ENCODE measurements around the gene ZNF74. TPM values are rescaled to one million over a fixed set of nuclear protein-coding genes. Genes with fewer than 3 reads are reported as not detected.
A peak's percentile ranks its signal among the peaks of the same experiment; 100 is the strongest.
"Not testable (repeated sequence)": the region's sequence is repeated elsewhere in the genome, so short reads cannot be mapped to it uniquely, and the experiment has no call there.

ZNF74 gene
- polyA plus RNA-seq (2013, experiment 1 of 2), result 22.1 TPM
- polyA plus RNA-seq (2013, experiment 2 of 2), result 22.3 TPM

DNA sequence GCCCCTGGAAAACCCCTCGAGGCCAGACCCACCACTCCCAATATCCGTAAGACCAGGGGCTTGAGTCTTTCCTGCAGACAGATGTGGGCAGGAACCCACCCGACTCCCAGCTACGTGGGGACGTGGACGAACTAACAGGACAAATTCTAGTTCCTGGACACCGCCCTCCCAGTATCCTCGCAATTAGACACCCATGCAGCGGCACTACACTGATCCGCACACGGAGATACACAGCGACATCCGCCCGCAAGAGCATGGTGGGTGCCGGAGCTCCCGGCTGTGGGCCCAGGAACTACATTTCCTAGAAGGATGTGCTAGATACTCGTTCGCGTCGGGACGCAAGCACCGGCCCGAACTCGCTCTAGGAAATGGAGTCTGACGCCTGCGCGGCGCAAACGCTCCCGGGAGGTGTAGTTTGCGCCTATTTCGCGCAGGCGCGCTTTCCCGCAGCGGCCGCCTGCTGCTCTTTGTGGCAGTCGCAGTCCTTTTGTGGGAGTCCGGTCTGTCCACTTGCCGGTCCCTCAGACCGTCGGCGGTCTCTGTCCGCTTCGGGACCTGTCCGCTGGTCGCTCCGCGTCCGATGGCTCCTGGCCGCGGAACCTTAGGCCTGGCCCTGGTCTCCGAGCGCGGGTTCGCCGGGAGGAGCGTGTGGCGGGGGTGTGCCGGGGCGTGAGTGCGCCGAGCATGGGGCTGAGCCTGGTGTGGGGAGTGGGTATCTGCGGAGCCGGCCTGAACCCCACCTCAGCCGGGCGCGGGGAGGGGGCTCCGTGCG is at the start of gene ZNF74:
Gene ZNF74 (plus strand): TSS at position 447 of the 772 bp plus-strand sequence. CDS start 478 bp downstream, outside the sequence.
- Histone ChIP-seq H3K36me3 (ENCODE audit: insufficient read depth, low read length) (no peaks in the 10 kb centered on the region), H3K27ac (ENCODE audit: low read depth, low read length) (0 out of 2 replicates have a peak within 1 kb of the TSS, but pooled peaks have one; percentile 19), H3K9ac (ENCODE audit: low read depth, low read length) (peak within 1 kb of the TSS; percentile 79), H3K4me1 (ENCODE audit: insufficient read depth, low read length) (peaks cover 4% of the 10 kb centered on the region; the same call in 1 of the 2 replicates), H3K9me3 (ENCODE audit: insufficient read depth, low read depth, low read length) (no peaks in the 10 kb centered on the region), H3K4me3 (ENCODE audit: low read length) (peak within 1 kb of the TSS; percentile 68), H3K27me3 (ENCODE audit: insufficient read depth, low read length) (no peaks in the 10 kb centered on the region)
- 5% methylated on average over 71 of the region's 71 CpGs for WGBS

DNA sequence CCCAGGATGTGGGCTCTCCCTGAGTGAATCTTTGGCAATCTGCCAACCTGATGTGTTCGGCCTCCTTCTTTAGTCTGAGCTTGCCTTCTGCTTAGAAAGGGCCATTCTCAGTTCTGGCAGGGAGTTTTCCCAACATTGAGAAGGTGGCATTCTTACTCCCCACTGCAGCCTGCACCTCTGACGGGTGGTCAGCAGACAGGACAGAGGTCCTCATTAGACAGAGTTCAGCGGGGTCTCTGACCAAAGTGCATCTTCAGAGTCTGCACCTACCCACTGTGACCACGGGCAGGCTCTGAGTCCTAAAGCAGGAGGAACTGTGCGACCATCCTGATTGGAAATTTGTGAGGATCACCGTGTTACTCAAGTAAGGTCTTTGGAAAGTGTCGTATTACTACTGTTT is 47.4 kb upstream of the ZNF74 start:
- not testable (repeated sequence) for H3K9me3 ChIP-seq (ENCODE audit: insufficient read depth, low read depth, low read length); H3K36me3 ChIP-seq (ENCODE audit: insufficient read depth, low read length); H3K4me3 ChIP-seq (ENCODE audit: low read length); H3K9ac ChIP-seq (ENCODE audit: low read depth, low read length); H3K27me3 ChIP-seq (ENCODE audit: insufficient read depth, low read length); H3K4me1 ChIP-seq (ENCODE audit: insufficient read depth, low read length); H3K27ac ChIP-seq (ENCODE audit: low read depth, low read length)
- WGBS, result 84% methylated on average over 2 of the region's 7 CpGs

DNA sequence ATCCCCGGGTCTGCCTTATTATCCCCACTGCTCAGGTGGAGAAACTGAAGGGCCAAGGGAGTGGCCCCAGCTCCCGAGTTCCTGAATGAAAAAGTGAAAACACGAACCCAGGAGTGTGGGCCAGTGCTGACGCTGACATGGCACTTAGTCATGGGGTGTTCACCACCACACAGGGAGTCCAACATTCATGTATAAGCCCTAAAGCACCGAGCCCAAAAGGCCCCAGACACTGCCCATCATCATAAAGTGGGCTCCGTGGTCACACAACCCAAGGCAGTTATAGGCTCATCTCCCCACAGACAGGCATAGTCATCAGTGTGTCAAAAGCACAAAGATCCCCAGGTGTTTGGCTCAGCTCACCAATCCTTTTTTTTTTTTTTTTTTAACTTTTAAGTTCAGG is 41.4 kb upstream of the ZNF74 start:
- not testable (repeated sequence) for H3K27me3 ChIP-seq (ENCODE audit: insufficient read depth, low read length); H3K9ac ChIP-seq (ENCODE audit: low read depth, low read length); H3K4me3 ChIP-seq (ENCODE audit: low read length); H3K27ac ChIP-seq (ENCODE audit: low read depth, low read length); H3K9me3 ChIP-seq (ENCODE audit: insufficient read depth, low read depth, low read length); H3K36me3 ChIP-seq (ENCODE audit: insufficient read depth, low read length); H3K4me1 ChIP-seq (ENCODE audit: insufficient read depth, low read length)
- 94% methylated on average over 5 of the region's 6 CpGs for WGBS

DNA sequence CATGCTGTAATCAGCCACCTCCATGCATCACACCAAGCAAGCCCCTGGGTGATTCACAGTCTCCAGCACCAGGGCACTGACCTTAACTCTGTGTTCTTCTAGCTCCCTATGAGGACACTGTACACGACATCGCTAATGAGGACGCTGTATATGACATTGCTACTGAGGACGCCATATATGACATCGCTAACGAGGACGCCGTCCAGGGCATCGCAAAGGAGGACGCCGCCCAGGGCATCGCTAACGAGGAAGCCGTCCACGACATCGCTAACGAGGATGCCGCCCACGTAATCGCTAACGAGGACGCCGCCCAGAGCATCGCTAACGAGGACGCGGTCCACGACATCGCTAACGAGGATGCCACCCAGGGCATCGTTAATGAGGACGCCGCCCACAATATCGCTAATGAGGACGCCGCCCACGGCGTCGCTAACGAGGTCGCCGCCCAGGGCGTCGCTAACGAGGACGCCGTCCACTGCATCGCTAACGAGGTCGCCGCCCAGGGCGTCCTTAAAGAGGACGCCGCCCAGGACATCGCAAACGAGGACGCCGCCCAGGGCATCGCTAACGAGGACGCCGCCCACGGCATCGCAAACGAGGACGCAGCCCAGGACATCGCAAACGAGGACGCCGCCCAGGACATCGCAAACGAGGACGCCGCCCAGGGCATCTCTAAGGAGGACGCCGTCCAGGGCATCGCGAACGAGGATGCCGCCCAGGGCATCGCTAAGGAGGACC is 39.5 kb upstream of the ZNF74 start:
- 93% methylated on average over 81 of the region's 81 CpGs for WGBS

DNA sequence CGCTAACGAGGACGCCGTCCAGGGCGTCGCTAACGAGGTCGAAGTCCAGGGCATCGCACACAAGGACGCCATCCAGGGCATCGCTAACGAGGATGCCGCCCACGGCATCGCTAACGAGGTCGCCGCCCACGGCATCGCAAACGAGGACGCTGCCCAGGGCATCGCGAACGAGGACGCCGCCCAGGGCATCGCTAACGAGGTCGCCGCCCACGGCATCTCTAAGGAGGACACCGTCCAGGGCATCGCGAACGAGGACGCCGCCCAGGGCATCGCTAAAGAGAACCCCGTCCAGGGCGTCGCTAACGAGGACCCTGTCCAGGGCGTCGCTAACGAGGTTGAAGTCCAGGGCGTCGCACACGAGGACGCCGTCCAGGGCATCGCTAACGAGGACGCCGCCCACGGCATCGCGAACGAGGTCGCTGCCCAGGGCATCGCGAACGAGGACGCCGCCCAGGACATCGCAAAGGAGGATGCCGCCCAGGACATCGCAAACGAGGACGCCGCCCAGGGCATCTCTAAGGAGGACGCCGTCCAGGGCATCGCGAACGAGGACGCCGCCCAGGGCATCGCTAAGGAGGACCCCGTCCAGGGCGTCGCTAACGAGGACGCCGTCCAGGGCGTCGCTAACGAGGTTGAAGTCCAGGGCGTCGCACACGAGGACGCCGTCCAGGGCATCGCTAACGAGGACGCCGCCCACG is 37.9 kb upstream of the ZNF74 start:
- not testable (repeated sequence) for H3K27ac ChIP-seq (ENCODE audit: low read depth, low read length); H3K4me3 ChIP-seq (ENCODE audit: low read length); H3K9ac ChIP-seq (ENCODE audit: low read depth, low read length); H3K27me3 ChIP-seq (ENCODE audit: insufficient read depth, low read length); H3K36me3 ChIP-seq (ENCODE audit: insufficient read depth, low read length); H3K9me3 ChIP-seq (ENCODE audit: insufficient read depth, low read depth, low read length); H3K4me1 ChIP-seq (ENCODE audit: insufficient read depth, low read length)
- 95% methylated on average over 82 of the region's 98 CpGs for WGBS

More for the DNA sequence above, 39.5 kb upstream of the ZNF74 start:
- Histone ChIP-seq H3K27me3 (ENCODE audit: insufficient read depth, low read length) (no peaks in the 10 kb centered on the region), H3K27ac (ENCODE audit: low read depth, low read length) (no peak overlapping the region), H3K4me1 (ENCODE audit: insufficient read depth, low read length) (no peaks in the 10 kb centered on the region), H3K36me3 (ENCODE audit: insufficient read depth, low read length) (no peaks in the 10 kb centered on the region), H3K9me3 (ENCODE audit: insufficient read depth, low read depth, low read length) (no peaks in the 10 kb centered on the region), H3K9ac (ENCODE audit: low read depth, low read length) (no peak overlapping the region), H3K4me3 (ENCODE audit: low read length) (no peak overlapping the region)

DNA sequence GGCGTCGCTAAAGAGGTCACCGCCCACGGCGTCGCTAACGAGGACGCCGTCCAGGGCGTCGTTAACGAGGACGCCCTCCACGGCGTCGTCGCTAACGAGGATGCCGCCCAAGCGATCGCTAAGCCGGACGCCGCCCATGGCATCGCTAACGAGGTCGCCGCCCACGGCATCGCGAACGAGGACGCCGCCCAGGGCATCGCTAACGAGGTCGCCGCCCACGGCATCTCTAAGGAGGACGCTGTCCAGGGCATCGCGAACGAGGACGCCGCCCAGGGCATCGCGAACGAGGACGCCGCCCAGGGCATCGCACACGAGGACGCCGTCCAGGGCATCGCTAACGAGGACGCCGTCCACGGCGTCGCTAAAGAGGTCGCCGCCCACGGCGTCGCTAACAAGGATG is 37.0 kb upstream of the ZNF74 start:
- H3K9me3 ChIP-seq (ENCODE audit: insufficient read depth, low read depth, low read length); H3K4me1 ChIP-seq (ENCODE audit: insufficient read depth, low read length); H3K4me3 ChIP-seq (ENCODE audit: low read length); H3K27me3 ChIP-seq (ENCODE audit: insufficient read depth, low read length); H3K9ac ChIP-seq (ENCODE audit: low read depth, low read length); H3K27ac ChIP-seq (ENCODE audit: low read depth, low read length); H3K36me3 ChIP-seq (ENCODE audit: insufficient read depth, low read length): not testable (repeated sequence)
- 97% methylated on average over 52 of the region's 66 CpGs for WGBS

DNA sequence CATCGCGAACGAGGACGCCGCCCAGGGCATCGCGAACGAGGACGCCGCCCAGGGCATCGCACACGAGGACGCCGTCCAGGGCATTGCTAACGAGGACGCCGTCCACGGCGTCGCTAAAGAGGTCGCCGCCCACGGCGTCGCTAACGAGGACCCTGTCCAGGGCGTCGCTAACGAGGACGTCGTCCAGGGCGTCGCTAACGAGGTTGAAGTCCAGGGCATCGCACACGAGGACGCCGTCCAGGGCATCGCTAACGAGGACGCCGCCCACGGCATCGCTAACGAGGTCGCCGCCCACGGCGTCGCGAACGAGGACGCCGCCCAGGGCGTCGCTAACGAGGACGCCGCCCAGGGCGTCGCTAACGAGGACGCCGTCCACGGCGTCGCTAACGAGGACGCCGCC is 36.0 kb upstream of the ZNF74 start:
- not testable (repeated sequence) for H3K27ac ChIP-seq (ENCODE audit: low read depth, low read length); H3K4me1 ChIP-seq (ENCODE audit: insufficient read depth, low read length); H3K36me3 ChIP-seq (ENCODE audit: insufficient read depth, low read length); H3K27me3 ChIP-seq (ENCODE audit: insufficient read depth, low read length); H3K9ac ChIP-seq (ENCODE audit: low read depth, low read length); H3K9me3 ChIP-seq (ENCODE audit: insufficient read depth, low read depth, low read length); H3K4me3 ChIP-seq (ENCODE audit: low read length)
- 92% methylated on average over 58 of the region's 70 CpGs for whole genome bisulfite sequencing

DNA sequence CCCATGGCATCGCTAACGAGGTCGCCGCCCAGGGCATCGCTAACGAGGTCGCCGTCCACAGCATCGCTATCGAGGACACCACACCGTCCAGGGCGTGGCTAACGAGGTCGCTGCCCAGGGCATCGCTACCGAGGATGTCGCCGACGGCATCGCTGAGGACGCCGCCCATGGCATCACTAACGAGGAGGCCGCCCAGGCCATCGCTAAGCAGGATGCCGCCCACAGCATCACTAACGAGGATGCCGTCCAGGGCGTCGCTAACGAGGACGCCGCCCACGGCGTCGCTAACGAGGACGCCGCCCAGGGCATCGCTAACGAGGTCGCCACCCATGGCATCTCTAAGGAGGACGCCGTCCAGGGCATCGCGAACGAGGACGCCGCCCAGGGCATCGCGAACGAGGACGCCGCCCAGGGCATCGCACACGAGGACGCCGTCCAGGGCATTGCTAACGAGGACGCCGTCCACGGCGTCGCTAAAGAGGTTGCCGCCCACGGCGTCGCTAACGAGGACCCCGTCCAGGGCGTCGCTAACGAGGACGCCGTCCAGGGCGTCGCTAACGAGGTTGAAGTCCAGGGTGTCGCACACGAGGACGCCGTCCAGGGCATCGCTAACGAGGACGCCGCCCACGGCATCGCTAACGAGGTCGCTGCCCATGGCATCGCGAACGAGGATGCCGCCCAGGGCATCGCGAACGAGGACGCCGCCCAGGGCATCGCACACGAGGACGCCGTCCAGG is 35.3 kb upstream of the ZNF74 start:
- H3K27ac ChIP-seq (ENCODE audit: low read depth, low read length); H3K9ac ChIP-seq (ENCODE audit: low read depth, low read length); H3K4me3 ChIP-seq (ENCODE audit: low read length); H3K9me3 ChIP-seq (ENCODE audit: insufficient read depth, low read depth, low read length); H3K4me1 ChIP-seq (ENCODE audit: insufficient read depth, low read length); H3K36me3 ChIP-seq (ENCODE audit: insufficient read depth, low read length); H3K27me3 ChIP-seq (ENCODE audit: insufficient read depth, low read length): not testable (repeated sequence)
- WGBS, result 96% methylated on average over 66 of the region's 103 CpGs

DNA sequence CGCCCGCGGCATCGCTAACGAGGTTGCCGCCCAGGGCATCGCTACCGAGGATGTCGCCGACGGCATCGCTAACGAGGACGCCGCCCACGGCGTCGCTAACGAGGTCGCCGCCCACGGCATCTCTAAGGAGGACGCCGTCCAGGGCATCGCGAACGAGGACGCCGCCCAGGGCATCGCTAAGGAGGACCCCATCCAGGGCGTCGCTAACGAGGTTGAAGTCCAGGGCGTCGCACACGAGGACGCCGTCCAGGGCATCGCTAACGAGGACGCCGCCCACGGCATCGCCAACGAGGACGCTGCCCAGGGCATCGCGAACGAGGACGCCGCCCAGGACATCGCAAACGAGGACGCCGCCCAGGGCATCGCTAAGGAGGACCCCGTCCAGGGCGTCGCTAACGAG is 33.7 kb upstream of the ZNF74 start:
- H3K27ac ChIP-seq (ENCODE audit: low read depth, low read length); H3K9me3 ChIP-seq (ENCODE audit: insufficient read depth, low read depth, low read length); H3K4me1 ChIP-seq (ENCODE audit: insufficient read depth, low read length); H3K36me3 ChIP-seq (ENCODE audit: insufficient read depth, low read length); H3K4me3 ChIP-seq (ENCODE audit: low read length); H3K9ac ChIP-seq (ENCODE audit: low read depth, low read length); H3K27me3 ChIP-seq (ENCODE audit: insufficient read depth, low read length): not testable (repeated sequence)
- 94% methylated on average over 59 of the region's 60 CpGs for WGBS

DNA sequence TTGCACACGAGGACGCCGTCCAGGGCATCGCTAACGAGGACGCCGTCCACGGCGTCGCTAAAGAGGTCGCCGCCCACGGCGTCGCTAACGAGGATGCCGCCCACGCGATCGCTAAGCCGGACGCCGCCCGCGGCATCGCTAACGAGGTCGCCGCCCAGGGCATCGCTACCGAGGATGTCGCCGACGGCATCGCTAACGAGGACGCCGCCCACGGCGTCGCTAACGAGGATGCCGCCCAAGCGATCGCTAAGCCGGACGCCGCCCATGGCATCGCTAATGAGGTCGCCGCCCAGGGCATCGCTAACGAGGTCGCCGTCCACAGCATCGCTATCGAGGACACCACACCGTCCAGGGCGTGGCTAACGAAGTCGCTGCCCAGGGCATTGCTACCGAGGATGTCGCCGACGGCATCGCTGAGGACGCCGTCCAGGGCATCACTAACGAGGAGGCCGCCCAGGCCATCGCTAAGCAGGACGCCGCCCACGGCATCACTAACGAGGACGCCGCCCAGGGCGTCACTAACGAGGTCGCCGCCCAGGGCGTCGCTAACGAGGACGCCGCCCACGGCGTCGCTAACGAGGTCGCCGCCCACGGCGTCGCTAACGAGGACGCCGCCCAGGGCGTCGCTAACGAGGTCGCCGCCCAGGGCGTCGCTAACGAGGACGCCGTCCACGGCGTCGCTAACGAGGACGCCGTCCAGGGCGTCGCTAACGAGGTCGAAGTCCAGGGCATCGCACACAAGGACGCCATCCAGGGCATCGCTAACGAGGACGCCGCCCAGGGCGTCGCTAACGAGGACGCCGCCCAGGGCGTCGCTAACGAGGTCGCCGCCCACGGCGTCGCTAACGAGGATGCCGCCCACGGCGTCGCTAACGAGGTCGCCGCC is 32.8 kb upstream of the ZNF74 start:
- H3K36me3 ChIP-seq (ENCODE audit: insufficient read depth, low read length); H3K27me3 ChIP-seq (ENCODE audit: insufficient read depth, low read length); H3K27ac ChIP-seq (ENCODE audit: low read depth, low read length); H3K9me3 ChIP-seq (ENCODE audit: insufficient read depth, low read depth, low read length); H3K4me1 ChIP-seq (ENCODE audit: insufficient read depth, low read length); H3K9ac ChIP-seq (ENCODE audit: low read depth, low read length); H3K4me3 ChIP-seq (ENCODE audit: low read length): not testable (repeated sequence)
- WGBS, result 94% methylated on average over 132 of the region's 145 CpGs
